GM19372 (cell line): Measurements from ENCODE around the gene BOC.

Experiments used
- ATAC-seq: cut with Tn5 transposase; IDR thresholded peaks from one replicate; pipeline ENCODE4 v1.9.1; 2021; ENCODE audit warnings: mild to moderate bottlenecking, low read depth, moderate library complexity; ENCODE audit not compliant: unreplicated experiment

BOC gene

DNA sequence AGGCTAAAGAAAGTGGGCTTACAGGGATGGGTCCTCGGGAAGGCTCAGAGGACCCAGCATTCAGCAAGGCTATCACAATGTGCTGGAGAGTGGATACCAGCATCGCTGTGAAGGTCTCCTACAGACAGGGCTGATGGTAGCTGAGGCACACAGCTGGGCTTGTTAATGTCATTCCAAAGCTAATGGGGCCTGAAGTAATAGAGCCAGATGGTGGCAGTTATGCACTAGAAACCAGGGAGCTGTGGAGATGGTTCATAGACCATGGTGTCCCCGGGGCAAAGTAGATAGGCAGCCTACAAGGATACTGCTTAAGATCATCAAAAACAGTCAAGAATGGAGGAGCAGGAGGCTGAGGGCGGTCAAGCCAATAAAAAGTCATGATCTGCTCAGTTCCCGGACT lies 24.8 kb upstream of the BOC start:
- no peak for ATAC-seq

DNA sequence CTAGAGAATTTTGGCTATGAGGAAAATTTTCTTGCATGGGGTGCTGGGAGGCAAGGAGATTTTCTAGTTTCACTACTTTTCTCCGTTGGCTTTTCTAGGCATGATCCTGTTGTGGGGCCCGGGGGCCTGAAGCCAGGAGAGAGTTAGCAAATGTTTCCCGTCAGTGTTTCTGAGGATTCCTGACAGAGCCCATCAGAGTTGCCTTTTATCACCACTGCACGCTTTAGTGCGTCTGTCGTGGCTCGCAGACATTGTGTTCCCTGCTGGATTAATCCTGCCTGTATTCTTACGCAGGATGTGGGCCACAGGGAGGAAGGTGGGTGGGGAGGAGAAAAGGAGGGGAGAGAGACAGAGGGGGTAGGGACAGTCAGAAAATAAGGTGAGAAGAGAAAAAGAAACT lies 18.1 kb upstream of the BOC start:
- ATAC-seq = no peak

DNA sequence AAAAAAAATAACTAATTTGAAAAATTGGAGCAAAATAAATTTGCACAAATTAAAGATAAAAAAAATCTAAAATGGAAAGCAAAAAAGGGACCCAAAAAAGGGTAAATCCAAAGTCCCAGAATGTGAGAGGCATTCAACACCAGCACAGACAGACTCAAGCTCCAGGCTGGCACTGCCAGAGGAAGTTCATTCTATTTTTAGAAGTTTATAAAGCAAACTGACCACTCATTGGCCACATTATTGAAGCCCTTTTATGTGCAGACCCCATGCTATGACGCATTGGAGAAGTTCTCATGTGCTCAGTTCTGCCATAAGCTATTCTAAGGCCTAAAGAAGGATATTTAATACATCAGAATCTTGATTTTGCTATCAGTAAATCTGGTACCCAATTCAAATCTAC lies 17.6 kb upstream of the BOC start:
- no peak for ATAC-seq

DNA sequence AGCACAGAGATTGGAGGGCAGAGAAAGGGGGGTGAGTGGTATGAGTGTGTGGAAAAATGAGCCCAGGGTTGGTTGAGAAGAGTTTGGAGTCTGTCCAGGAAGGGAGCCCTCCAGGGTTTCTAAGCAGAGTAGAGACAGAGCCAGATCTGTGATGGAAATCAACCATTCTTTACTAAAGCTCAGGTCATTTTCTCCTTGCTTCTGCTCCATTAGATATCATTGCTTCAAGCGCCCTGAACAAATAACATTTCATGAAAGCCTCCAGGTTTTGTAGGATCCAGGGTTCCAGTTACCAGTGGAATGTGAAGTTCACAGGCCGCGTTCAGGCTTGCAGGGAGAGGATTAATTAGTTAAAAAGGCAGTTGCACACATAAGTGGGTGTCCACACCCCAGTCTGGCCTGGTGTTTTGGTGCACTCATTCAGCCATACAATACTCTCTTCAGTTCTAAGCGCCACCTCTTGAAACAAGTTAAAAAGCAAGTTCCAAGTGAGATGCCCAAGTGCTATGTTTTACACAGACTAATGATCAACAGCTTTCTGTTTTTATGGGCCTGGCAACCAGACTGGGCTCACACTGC lies 16.4 kb upstream of the BOC start:
- no peak for ATAC-seq

DNA sequence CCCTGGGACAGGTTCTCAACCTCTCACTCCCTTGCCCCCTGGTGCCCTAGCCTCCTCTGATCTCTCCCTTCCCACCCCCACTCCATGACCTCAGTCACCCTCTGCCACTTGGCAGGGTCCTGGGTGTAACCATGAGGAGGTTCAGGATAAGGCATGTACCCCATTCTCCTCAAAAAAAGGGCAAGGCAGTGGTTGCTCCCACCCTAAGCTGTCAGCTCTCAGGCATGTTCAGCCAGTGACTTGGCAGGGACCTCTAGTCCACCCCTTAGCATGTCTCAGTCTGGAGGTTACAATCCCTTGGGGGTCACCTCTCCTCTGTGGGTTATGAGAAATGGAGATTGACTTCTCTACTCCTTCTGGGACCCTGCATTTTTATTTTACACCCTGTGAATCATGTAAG lies 11.0 kb upstream of the BOC start:
- ATAC-seq = no peak

DNA sequence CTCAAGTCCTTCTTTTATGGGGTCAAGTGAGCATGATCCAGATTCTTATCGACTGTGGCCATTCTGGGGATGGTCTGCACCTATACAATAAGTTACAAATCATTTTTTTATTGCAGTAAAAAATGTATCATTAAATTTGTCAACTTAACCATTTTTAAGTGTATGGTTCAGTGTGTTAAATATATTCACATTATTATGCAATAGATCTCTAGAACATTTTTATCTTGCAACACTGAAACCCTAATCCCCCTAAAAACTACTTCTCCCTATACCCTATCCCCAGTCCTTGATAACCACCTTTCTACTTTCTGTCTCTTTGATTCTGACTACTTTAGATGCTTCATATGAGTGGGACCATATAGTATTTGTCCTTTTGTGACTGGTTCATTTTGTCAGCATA lies 10.4 kb upstream of the BOC start:
- no peak for ATAC-seq

DNA sequence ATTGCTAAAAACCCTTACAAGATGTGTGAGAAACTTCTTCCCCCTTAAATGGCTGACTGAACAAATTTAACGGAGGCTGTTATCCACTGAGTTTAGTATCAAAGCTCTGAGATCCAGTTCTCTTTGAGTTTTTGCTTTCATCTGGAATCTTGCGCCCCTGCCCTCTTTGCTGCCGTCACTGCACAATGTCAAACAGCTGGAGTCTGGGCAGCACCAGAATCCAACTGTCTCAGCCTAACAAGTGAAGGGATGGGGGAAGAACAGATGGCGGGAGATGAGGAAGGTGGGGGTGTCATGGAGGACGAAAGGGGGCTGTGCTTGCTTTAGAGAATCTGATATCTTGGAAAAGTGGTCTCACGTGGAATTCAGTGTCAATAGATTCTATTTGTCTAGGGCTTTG lies 7.0 kb upstream of the BOC start:
- no peak for ATAC-seq

DNA sequence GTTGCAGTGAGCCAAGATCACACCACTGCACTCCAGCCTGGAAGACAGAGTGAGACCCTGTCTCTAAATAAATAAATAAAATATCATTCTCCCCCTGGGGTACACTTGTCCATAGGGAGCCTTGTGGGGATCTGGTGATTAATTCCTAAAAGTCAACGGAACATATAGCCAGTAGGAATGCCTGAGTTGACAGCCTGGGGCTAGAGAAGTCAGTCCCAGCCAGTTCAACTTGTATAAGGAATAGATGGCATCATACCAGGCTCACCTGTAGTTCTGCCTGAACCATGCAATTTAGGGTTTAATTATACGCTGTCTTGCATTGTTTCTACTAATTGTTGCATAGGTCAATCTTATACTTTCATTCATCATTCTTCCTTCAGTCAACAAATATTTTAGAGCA lies 5.9 kb upstream of the BOC start:
- no peak for ATAC-seq

DNA sequence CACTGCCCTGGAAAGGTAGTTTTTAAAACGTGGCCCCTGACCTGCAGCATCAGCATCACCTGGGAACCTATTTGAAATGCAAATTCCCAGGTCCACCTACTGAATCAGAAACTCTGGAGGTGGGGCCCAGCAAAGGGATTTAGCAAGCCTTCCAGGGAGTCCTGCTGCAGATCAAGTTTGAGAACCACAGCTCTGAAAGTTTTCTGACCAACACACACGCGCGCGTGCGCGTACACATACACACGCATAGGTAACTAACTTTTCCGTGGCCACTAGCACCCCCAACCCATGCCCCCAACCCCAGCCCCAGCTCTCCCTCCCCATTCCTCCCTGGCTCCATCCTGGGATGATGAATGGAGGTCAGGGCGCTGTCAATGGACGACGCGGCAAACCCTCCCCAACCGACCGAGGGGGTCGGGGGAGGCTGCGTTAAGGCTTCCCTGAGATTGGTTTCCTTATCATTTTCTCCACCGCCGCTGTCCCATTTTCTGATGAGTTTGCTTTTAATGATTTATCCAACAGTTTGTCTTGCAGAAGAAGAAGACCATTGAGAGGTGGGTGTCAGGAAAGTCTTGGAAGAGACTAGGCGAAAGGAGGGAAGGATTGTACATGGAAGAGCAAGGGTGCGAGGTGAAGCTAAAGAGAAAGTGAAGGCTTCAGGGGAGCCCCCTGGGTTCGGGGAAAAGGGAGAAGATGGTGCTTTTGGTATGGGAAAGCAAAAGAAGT lies 590 bp upstream of the BOC start:
- no peak for ATAC-seq

DNA sequence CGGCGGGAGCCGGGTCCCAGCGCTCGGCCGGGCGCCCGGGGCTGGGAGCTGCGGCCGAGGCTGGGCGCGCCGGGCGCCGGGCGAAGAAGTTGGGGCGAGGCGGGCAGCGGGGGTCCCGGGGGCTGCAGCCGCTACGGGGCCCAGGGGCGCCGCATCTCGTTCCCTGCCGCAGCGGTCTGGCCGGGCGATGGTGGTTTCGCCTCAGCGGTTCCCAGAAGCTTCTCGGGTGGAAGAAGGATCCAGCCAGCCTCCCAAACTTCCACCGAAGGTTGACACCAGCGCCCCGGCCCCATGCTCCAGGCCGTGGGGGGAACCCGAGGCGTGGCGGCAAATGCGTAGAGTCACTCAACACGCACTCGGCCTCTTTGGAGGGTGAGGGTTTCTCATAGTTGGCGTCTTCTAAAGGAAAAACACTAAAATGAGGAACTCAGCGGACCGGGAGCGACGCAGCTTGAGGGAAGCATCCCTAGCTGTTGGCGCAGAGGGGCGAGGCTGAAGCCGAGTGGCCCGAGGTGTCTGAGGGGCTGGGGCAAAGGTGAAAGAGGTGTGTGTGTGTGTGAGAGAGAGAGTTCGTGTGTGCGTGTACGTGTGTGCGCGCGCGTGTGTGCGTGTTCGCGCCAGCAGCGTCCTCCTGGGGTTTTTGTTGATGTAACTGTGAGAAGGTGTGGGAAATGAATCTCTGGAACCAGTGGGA lies 940 bp downstream of the BOC start:
- no peak for ATAC-seq

DNA sequence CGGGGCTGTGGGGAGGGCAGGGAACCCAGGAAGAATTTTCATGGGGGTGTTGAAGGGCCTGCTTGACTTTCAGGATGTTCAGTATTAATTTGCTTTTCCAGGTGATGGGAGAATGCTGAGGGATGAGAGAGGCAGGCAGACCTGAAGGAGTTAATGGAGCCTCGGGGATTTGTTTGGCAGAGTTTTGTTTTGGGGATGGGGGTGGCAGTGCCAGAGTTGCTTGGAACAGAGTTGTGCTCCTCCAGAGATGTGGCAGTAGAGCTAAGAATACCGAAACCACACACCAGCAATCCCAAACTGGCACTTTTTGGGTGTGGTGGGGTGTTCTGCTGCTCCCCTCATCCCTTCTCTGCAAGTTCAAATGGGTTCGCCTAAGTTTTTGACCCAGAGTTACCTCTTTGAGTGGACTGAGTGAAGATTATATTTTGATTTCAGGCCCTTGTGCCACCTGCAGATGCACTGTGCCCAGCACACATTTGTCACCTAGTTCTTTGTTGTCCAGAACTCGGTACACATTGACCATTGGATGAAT lies 1.6 kb downstream of the BOC start:
- ATAC-seq = no peak

DNA sequence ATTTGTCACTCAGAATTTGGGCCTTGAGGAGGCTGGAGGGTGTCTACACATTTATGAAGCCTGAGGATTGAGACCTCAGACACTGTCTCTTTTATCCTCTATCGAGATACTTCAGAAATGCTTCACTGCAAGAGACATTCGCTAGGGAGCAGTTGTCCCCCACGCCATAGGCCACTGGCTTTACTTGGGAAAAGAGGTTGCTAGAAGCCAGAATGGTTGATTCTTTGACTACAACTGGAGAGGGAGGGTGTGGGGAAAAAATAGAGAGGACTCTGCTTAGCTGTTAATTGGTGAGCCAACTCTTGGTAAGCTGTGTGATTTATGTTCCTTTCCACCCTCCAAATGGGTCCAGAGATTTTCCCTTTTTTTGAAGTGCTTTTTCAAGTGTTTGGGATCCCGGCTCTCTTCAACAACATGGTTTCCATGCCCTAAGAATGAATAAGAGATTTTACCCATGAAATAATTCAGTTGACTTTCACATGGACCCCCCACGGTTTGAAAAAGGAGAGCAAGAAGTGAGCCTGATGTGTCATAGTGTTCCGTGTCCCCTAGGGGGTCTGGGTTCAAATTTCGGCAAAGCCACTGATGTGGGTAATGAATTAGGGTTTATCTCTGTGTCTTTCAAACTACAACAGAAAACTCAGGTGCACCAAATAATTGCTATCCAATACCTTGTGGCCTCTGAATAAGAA lies 2.7 kb downstream of the BOC start:
- no peak for ATAC-seq

DNA sequence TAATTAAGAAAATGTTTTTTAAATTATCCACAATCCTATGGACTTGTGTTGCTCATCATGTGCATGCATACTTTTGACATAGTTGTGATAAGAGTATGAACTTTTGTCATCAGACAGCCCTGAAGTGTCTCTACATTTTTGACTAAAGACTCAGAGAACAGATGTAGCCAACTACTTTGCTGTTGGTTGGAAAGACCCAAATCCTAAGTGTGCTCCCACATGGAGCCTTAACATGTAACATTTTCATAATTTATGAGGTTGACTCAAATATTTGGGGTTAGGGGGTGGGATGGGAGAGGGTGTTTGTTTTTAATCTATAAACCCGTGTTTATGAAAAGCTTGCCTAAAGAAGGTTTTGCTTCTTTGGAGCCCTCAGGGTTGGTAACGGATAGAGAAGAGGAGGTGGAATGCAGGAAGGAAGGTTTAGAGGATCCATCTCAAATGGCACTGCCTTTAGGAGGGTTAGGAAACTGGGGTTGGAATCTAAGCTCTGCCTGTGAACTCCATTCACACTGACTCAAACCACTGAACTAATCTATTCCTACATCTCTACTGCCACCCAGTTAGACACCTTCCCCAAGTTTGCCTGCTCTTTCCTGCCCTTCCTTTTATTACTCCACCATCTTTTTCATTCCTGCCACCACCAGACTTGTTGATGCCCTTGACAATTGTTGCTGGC lies 3.7 kb downstream of the BOC start:
- no peak for ATAC-seq

DNA sequence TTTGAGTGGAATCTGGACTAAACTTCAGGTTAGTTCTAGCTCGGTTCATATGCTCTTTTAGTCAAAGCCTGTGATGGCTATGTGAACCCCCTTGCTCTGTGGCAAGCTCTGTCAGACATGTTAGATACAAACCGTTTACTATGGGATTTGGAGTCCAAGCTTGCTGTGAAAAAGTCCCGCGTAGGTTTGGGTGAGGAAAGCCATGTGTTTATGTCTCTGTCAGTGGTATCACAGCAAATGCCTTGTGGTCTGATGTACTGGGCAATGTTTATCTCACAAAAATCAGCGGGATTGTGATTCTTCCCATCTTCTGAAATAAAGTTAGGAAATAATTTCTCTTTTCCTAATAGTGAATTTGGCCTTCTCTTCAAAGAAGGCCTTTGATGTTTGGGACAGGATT lies 5.0 kb downstream of the BOC start:
- ATAC-seq = no peak

DNA sequence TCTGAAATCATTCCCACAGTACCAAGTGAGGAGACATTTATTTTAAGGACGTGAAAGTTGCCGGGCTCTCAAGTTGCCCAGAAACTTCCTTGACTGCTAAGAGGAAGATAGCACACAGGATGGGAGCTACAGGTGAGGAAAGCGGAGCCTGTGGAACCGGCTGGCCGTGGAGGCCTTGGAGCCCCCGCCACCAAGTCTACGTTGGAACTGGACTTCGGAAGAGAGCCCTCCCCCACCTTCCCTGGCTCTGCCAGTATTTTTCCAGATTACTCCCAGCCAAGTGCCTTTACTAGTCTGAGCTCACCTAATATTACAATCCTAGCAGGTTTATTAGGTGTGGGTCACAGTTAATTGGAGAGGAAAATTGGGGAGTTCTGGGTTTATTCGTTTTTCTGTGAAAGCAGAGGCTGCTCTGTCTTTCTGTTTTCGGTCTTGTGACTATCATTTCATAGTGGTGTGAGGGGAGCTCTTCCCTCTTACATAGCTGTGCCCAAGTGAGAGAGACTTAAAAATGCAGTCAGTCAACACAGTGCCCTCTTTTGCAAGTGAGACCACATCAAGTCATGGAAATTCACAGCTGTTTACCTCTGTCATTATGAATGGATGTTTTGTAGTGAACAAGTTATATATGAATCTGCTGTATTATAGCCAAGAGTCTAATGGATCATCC lies 6.8 kb downstream of the BOC start:
- ATAC-seq = no peak

DNA sequence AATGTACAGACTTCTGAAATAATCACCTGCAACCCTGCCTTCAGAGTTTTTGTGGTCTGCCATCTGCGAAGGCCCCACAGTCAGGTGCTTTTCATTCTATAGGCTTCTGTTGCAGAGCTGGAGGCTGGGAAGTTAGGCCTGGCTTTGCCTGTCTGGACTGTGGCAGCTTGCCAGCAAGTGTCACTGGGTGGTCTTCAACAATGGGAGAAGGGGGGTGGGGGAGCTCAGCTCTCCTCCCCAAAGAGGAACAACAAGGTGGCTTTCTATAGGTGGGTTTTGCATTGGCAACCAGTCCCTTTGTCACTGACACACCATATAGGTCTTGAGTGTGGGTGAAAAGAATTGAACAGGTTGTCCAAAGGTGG lies 7.3 kb downstream of the BOC start:
- no peak for ATAC-seq

DNA sequence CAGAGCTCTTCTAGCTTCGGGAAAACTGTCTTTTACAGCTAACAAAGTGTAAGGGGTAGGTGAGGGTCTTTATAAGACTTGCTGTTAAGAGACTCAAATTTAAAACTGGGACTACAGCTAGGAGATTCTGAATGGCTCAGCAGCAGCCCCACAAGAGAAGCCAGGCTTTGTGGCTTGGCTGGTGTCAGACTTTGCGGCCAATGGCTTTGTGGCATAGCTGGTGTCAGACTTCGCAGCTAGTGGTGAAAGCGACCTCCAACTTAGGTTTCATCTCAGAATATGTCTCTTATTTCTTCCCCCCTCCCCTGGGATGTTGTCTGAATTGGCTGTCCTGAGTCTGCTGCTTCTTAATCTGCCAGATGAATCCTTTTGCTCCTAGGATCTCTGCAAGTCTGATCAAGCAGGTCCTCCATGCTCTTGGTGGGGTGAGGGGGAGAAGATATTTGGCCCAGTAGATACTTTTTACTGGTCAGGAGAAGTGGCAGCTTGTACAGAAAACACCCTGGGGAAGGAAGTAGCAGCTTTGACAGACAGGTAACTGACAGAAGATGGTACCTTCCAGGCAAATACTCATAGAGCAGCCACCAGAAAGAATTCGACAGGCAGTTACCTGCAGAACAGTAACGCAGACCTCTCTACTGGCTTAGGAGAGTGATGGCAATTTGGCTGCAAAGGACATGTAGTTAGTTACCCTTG lies 8.4 kb downstream of the BOC start:
- ATAC-seq = no peak

DNA sequence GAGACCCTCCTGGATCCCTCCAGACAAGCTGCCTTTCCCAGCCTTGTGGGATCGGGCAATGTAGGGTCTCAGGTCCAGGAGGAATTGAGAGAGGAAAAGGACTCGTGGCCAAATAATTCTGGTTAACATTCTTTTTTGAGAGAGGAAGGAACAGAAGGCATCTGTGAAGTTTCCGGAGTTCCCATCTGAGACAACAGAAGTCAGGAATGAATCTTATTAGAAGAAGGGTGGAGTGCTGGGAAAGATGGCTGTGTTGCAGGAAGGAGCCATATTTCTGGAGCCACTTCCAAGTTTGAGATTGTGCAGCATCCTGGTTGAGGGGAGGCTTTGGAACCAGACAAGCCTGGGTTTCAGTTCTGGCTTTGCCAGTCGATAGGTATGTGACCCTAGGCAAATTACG lies 9.4 kb downstream of the BOC start:
- ATAC-seq = no peak

DNA sequence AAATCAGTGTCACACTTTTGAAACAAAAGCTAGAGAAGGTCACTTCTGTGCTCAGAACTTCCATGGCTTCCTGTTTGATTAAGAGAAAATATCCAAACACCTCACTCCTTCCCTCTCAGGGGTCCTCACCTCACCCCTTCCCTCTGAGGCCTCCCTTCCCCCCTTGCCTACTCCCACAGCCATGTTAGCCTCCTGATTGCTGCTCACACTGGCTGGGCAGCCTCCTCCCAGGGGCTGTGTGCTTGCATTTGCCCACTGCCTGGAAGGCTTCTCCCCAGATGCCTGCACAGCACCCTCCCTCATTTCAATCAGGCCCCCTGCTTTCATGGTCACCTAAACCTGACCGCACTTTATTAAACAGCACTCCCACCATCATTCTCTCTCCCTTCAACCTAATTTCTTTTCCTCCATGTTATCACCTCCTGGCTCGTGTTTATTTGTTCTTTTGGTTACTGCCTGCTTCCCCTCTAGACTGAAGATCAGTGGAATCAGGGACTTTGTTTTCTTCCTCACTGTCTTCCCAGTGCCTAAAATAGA lies 10.4 kb downstream of the BOC start:
- ATAC-seq = no peak
